ENCODE data around the gene IGFL2. TPM values are rescaled to one million over a fixed set of nuclear protein-coding genes. Genes with fewer than 3 reads are reported as not detected.
A peak's percentile ranks its signal among the peaks of the same experiment; 100 is the strongest.

IGFL2 gene
- total and polyA plus RNA-seq, 10 of the 15 experiments (the other 5 are each of a cell fraction or from before 2014, with no cell fraction given): 0.19 TPM; not detected in 9

DNA sequence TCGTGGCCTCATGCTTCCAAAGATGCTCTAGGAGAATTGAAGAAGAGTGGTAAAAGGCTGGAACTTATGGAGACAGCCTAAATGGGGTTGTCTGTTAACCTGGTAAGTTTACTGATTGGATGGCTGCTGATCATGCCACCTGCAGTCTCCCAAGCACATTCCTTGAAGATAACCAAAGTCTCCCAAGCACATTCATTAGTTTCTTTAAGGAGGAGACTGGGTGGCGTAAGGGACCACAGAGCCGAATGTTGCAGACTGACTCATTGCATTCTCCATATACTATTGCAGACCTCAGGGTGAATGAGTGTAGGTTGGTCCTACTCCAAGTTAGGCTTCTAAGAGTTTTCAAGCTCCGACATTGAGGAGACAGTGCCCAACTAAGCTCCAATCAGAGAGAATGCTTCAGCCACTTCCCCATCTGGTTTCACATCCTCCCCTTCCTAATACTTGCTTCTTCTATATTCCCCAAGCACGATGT lies 23.4 kb upstream of the IGFL2 start, which contains the start of gene IGFL3:
Gene IGFL3, minus strand, starts transcription at position 51 of the 478 bp plus-strand sequence. Its CDS starts 39 bp downstream, at position 12.
- 20% methylated on average over 5 of the region's 5 CpGs for WGBS (ENCODE audit: insufficient coverage, insufficient replicate concordance, low lambda C conversion rate, missing lambda C conversion rate)
- H3K4me2 ChIP-seq (ENCODE audit: control insufficient read depth, insufficient read depth): no peak within 1 kb of the TSS
- no peak for DNase-seq (ENCODE audit: low read depth, low spot score)
- H3K9me3 ChIP-seq (replicated peaks; ENCODE audit: control insufficient read depth, insufficient read depth, low read length): no peaks in the 10 kb centered on the region
- no peak within 1 kb of the TSS for H3K9ac ChIP-seq (ENCODE audit: control insufficient read depth, insufficient read depth, low read length)
- no peaks in the 10 kb centered on the region; a peak in 1 of 4 replicates for H3K27me3 ChIP-seq (replicated peaks in 1 of 2; ENCODE audit: control insufficient read depth in 2 of 2, insufficient read depth in 2 of 2, low read length in 1 of 2)
- FAIRE-seq: no peak
- no peak within 1 kb of the TSS for H2AFZ ChIP-seq (ENCODE audit: control insufficient read depth, low read depth, low read length)
- H3K36me3 ChIP-seq (ENCODE audit: control insufficient read depth in 2 of 2, insufficient read depth in 2 of 2, low read length in 1 of 2): no peaks in the 10 kb centered on the region
- H3K4me3 ChIP-seq: no peak within 1 kb of the TSS
- ChIA-PET CTCF (interaction anchor here (1.5 kb wide), 1 partner anchor 65 kb away, joined by 3 read pairs; no protein-coding TSS in a partner anchor), POLR2A (no interaction called here), RAD21 (ENCODE audit: unreplicated experiment) (no interaction called here), SMC1A (ENCODE audit: uncharacterized antibody, unreplicated experiment) (no interaction called here)
- BruUV-seq (replicated peaks): no TSS peak
- H3K79me2 ChIP-seq (ENCODE audit: control insufficient read depth, insufficient read depth, low read length): no peaks in the 10 kb centered on the region
- TF ChIP-seq POLR2AphosphoS2 (IDR thresholded peaks at IDR 0.05; ENCODE audit: low read depth, low read length): no peak
- peak; percentile 28; the same call in 1 of the 2 replicates for TF ChIP-seq SPI1 (IDR thresholded peaks at IDR 0.05; ENCODE audit: borderline replicate concordance, insufficient read depth, low read depth, low read length)
- no peaks in the 10 kb centered on the region for H3K4me1 ChIP-seq (ENCODE audit: control insufficient read depth, insufficient read depth, low read length)
- ATAC-seq: no peak
- intact Hi-C loops (cut with micrococcal nuclease; ENCODE audit: unreplicated experiment) (no loop called here), in situ Hi-C loops (cut with MboI) (no loop called here)
- H4K20me1 ChIP-seq (ENCODE audit: control insufficient read depth, insufficient read depth): no peaks in the 10 kb centered on the region
- H3K27ac ChIP-seq (ENCODE audit: control insufficient read depth, insufficient read depth): no peak within 1 kb of the TSS

DNA sequence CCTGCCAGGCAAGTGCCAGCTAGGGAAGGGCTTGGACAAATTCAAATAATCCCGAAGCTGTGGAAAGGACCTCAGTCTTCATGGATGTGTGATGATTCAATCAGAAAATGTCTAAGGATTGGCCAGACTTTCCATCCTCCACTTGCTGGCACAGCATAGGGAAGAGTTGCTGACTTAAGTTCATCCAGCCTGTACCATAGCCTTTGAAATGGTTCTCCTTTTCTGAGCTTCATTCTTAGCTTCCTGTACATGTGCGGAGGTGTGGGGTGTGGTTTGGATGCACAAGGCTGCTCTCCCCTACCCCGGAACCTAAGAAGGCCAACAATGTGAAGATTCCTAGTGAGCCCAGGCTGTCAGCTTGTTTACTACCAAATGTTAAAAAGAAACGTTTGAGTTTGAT lies 22.6 kb upstream of the IGFL2 start:
- DNase-seq (ENCODE audit: low read depth, low spot score) (no peak), FAIRE-seq (no peak), ATAC-seq (0 out of 3 replicates have a peak, but pooled peaks have one; percentile 31)
- Histone ChIP-seq H3K27ac (ENCODE audit: control insufficient read depth, insufficient read depth) (no peak overlapping the region), H4K20me1 (ENCODE audit: control insufficient read depth, insufficient read depth) (no peaks in the 10 kb centered on the region), H3K4me3 (no peak overlapping the region), H3K36me3 (ENCODE audit: control insufficient read depth in 2 of 2, insufficient read depth in 2 of 2, low read length in 1 of 2) (no peaks in the 10 kb centered on the region), H3K27me3 (replicated peaks in 1 of 2; ENCODE audit: control insufficient read depth in 2 of 2, insufficient read depth in 2 of 2, low read length in 1 of 2) (no peaks in the 10 kb centered on the region; a peak in 1 of 4 replicates), H3K4me2 (ENCODE audit: control insufficient read depth, insufficient read depth) (no peak overlapping the region), H3K79me2 (ENCODE audit: control insufficient read depth, insufficient read depth, low read length) (no peaks in the 10 kb centered on the region), H3K9me3 (replicated peaks; ENCODE audit: control insufficient read depth, insufficient read depth, low read length) (no peaks in the 10 kb centered on the region), H3K9ac (ENCODE audit: control insufficient read depth, insufficient read depth, low read length) (no peak overlapping the region), H2AFZ (ENCODE audit: control insufficient read depth, low read depth, low read length) (no peak overlapping the region), H3K4me1 (ENCODE audit: control insufficient read depth, insufficient read depth, low read length) (no peaks in the 10 kb centered on the region)
- WGBS (ENCODE audit: insufficient coverage, insufficient replicate concordance, low lambda C conversion rate, missing lambda C conversion rate): 21% methylated on average over 4 of the region's 4 CpGs
- BruUV-seq (replicated peaks): no TSS peak
- RAD21 ChIA-PET (ENCODE audit: unreplicated experiment): no interaction called here
- POLR2A ChIA-PET: interaction anchor here (1.0 to 1.7 kb wide), 3 partner anchors 9 to 11 kb away, joined by 3 to 5 read pairs (median 4); no protein-coding TSS in a partner anchor
- in situ Hi-C loops (cut with MboI): no loop called here
- SMC1A ChIA-PET (ENCODE audit: uncharacterized antibody, unreplicated experiment): interaction anchor here (0.5 to 7.2 kb wide), 2 partner anchors 9 to 57 kb away, joined by 6 to 43 read pairs; no protein-coding TSS in a partner anchor
- CTCF ChIA-PET: interaction anchor here (0.5 to 2.3 kb wide), 4 partner anchors 9 to 177 kb away, joined by 3 to 16 read pairs (median 4); no protein-coding TSS in a partner anchor
- intact Hi-C loops (cut with micrococcal nuclease; ENCODE audit: unreplicated experiment): no loop called here
- TF ChIP-seq NFXL1 (IDR thresholded peaks at IDR 0.05; ENCODE audit: borderline replicate concordance) (no peak), MEF2A (IDR thresholded peaks at IDR 0.05; ENCODE audit: insufficient read depth, low read depth, low read length) (no peak), SUZ12 (IDR thresholded peaks at IDR 0.05; ENCODE audit: unreplicated experiment) (no peak), ZSCAN29 (IDR thresholded peaks at IDR 0.05) (no peak), DPF2 (IDR thresholded peaks at IDR 0.05) (no peak), NR2F1 (conservative IDR thresholded peaks at IDR 0.05) (no peak), SPI1 (IDR thresholded peaks at IDR 0.05; ENCODE audit: borderline replicate concordance, insufficient read depth, low read depth, low read length) (no peak), ZZZ3 (IDR thresholded peaks at IDR 0.05; ENCODE audit: control insufficient read depth, insufficient read length, low read depth) (no peak), TARDBP (IDR thresholded peaks at IDR 0.05; ENCODE audit: borderline replicate concordance) (no peak), RELA (IDR thresholded peaks at IDR 0.05; ENCODE audit: borderline replicate concordance, partially characterized antibody) (no peak), BRCA1 (IDR thresholded peaks at IDR 0.05; ENCODE audit: low read depth, low read length) (no peak), EGR1 (IDR thresholded peaks at IDR 0.05; ENCODE audit: borderline replicate concordance in 1 of 2, low read depth in 2 of 2, low read length in 2 of 2) (no peak), RUNX3 (IDR thresholded peaks at IDR 0.05; ENCODE audit: low read length) (no peak)
- TF ChIP-seq, protein P1, sequence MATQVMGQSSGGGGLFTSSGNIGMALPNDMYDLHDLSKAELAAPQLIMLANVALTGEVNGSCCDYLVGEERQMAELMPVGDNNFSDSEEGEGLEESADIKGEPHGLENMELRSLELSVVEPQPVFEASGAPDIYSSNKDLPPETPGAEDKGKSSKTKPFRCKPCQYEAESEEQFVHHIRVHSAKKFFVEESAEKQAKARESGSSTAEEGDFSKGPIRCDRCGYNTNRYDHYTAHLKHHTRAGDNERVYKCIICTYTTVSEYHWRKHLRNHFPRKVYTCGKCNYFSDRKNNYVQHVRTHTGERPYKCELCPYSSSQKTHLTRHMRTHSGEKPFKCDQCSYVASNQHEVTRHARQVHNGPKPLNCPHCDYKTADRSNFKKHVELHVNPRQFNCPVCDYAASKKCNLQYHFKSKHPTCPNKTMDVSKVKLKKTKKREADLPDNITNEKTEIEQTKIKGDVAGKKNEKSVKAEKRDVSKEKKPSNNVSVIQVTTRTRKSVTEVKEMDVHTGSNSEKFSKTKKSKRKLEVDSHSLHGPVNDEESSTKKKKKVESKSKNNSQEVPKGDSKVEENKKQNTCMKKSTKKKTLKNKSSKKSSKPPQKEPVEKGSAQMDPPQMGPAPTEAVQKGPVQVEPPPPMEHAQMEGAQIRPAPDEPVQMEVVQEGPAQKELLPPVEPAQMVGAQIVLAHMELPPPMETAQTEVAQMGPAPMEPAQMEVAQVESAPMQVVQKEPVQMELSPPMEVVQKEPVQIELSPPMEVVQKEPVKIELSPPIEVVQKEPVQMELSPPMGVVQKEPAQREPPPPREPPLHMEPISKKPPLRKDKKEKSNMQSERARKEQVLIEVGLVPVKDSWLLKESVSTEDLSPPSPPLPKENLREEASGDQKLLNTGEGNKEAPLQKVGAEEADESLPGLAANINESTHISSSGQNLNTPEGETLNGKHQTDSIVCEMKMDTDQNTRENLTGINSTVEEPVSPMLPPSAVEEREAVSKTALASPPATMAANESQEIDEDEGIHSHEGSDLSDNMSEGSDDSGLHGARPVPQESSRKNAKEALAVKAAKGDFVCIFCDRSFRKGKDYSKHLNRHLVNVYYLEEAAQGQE (IDR thresholded peaks at IDR 0.05; ENCODE audit: low read depth, low read length): no peak
